CD14-positive monocyte (primary cell): Measurements from ENCODE around the gene PRKCQ. TPM values are rescaled to one million over a fixed set of nuclear protein-coding genes. Genes with fewer than 3 reads are reported as not detected.

ENCODE experiments used
- DNase-seq, 3 donors: peaks; one replicate each; pipeline ENCODE4 v3.0.0-alpha.2; 2011 to 2022
- H2AFZ ChIP-seq: 2 replicates; pipeline ENCODE4 v1.6.0; 2012; ENCODE audit warnings: mild to moderate bottlenecking, low read depth, low read length, inconsistent platforms; ENCODE audit not compliant: insufficient read depth, poor library complexity, severe bottlenecking
- H3K27ac ChIP-seq, 2 donors: 1 replicate in 1 of 2; 2 replicates in 1 of 2; pipeline ENCODE4 v1.5.1; 2012 to 2013; ENCODE audit warnings: low read length in 2 of 2, control low read depth in 1 of 2, inconsistent platforms in 1 of 2, low read depth in 1 of 2, mild to moderate bottlenecking in 1 of 2
- H3K27me3 ChIP-seq, 2 donors: one replicate each; pipeline versions ENCODE4 v1.6.0 to v1.6.1; 2011 to 2013; ENCODE audit warnings: low read length in 2 of 2; ENCODE audit not compliant: control insufficient read depth in 2 of 2, insufficient read depth in 2 of 2
- H3K36me3 ChIP-seq, 2 donors: replicated peaks in 1 of 2; 1 replicate in 1 of 2; 2 replicates in 1 of 2; pipeline versions ENCODE4 v1.5.1 to v1.6.1; 2012 to 2013; ENCODE audit warnings: low read length in 2 of 2, control low read depth in 1 of 2, inconsistent platforms in 1 of 2, mild to moderate bottlenecking in 1 of 2; ENCODE audit not compliant: insufficient read depth in 2 of 2, control insufficient read depth in 1 of 2
- H3K4me1 ChIP-seq, 2 donors: 1 replicate in 1 of 2; 2 replicates in 1 of 2; pipeline versions ENCODE4 v1.5.1 to v1.6.1; 2012 to 2013; ENCODE audit warnings: low read length in 2 of 2, control low read depth in 1 of 2, inconsistent platforms in 1 of 2, mild to moderate bottlenecking in 1 of 2, moderate library complexity in 1 of 2; ENCODE audit not compliant: insufficient read depth in 2 of 2, control insufficient read depth in 1 of 2
- H3K4me2 ChIP-seq: replicated peaks from 2 replicates; pipeline ENCODE3; 2012; ENCODE audit warnings: low read length, moderate library complexity, mild to moderate bottlenecking; ENCODE audit not compliant: poor library complexity, severe bottlenecking; ENCODE audit errors: extremely low read depth
- H3K4me3 ChIP-seq, 3 experiments: fragments of 200-600 bp in 1 of 3; sonication (generic) in 1 of 3; replicated peaks in 1 of 3; 1 replicate in 2 of 3; 2 replicates in 1 of 3; pipeline ENCODE4 v1.5.1; 2011 to 2013; ENCODE audit warnings: low read length in 3 of 3, mild to moderate bottlenecking in 3 of 3, control low read depth in 2 of 3, low read depth in 2 of 3, inconsistent platforms in 1 of 3, moderate library complexity in 1 of 3
- H3K79me2 ChIP-seq: 2 replicates; pipeline ENCODE4 v1.6.0; 2012; ENCODE audit warnings: mild to moderate bottlenecking, control low read depth, inconsistent platforms, low read length, moderate library complexity; ENCODE audit not compliant: insufficient read depth
- H3K9ac ChIP-seq: 2 replicates; pipeline ENCODE4 v1.6.0; 2017; ENCODE audit warnings: low read length, mild to moderate bottlenecking; ENCODE audit not compliant: insufficient read depth, poor library complexity, severe bottlenecking
- H3K9me3 ChIP-seq, 2 donors: replicated peaks in 1 of 2; 1 replicate in 1 of 2; 2 replicates in 1 of 2; pipeline versions ENCODE4 v1.5.1 to v1.6.1; 2012 to 2013; ENCODE audit warnings: low read length in 2 of 2, control low read depth in 1 of 2; ENCODE audit not compliant: control insufficient read depth in 1 of 2, insufficient read depth in 1 of 2
- H4K20me1 ChIP-seq: 2 replicates; pipeline ENCODE4 v1.6.0; 2012; ENCODE audit warnings: mild to moderate bottlenecking, low read length, control low read depth, moderate library complexity; ENCODE audit not compliant: insufficient read depth
- H3K27ac Mint-ChIP-seq, 7 donors: one replicate each; pipeline ENCODE4 v1.8.0; 2020; ENCODE audit warnings: mild to moderate bottlenecking in 7 of 7, mixed read lengths in 7 of 7, moderate library complexity in 6 of 7, inconsistent platforms in 2 of 7
- H3K27me3 Mint-ChIP-seq, 3 donors: one replicate each; pipeline ENCODE4 v1.8.0; 2021 to 2022; ENCODE audit warnings: low read depth in 3 of 3, mild to moderate bottlenecking in 3 of 3, mixed read lengths in 3 of 3, moderate library complexity in 3 of 3, inconsistent platforms in 1 of 3
- H3K36me3 Mint-ChIP-seq, 2 donors: one replicate each; pipeline ENCODE4 v1.8.0; 2020; ENCODE audit warnings: mixed read lengths in 2 of 2, inconsistent platforms in 1 of 2, mild to moderate bottlenecking in 1 of 2
- H3K4me1 Mint-ChIP-seq: one replicate; pipeline ENCODE4 v1.8.0; 2020; ENCODE audit warnings: mild to moderate bottlenecking, mixed read lengths
- H3K4me3 Mint-ChIP-seq, 2 donors: one replicate each; pipeline ENCODE4 v1.8.0; 2020; ENCODE audit warnings: mild to moderate bottlenecking in 2 of 2, mixed read lengths in 2 of 2, moderate library complexity in 1 of 2
- H3K9me3 Mint-ChIP-seq, 7 donors: one replicate each; pipeline ENCODE4 v1.8.0; 2020 to 2022; ENCODE audit warnings: mixed read lengths in 7 of 7, mild to moderate bottlenecking in 6 of 7, moderate library complexity in 6 of 7, inconsistent platforms in 2 of 7
- CTCF ChIP-seq: fragments of 200-600 bp; IDR thresholded peaks from one replicate; pipeline ENCODE4 v1.8.0; 2022; ENCODE audit warnings: antibody characterized with exemption, mild to moderate bottlenecking
- WGBS: methylation state at CpG from one replicate; pipeline ENCODE4 v1.1.5; 2013; ENCODE audit warnings: missing lambda C conversion rate; ENCODE audit not compliant: insufficient coverage; 5-methylcytosine and 5-hydroxymethylcytosine counted together
- intact Hi-C, 2 donors: fragments of 100-400 bp; cut with micrococcal nuclease; formaldehyde crosslinking; loops; one replicate each; pipeline versions ENCODE4 v1.15.0 to v1.15.1; 2023
- polyA plus RNA-seq, 3 donors: library from polyadenylated mRNA; depleted of rRNA in 1 of 3; unstranded in 2 of 3; stranded (reverse) in 1 of 3; fragments of 300-500 nt in 2 of 3; fragments of >200 nt in 1 of 3; fragmentation: Illumina TruSeq in 2 of 3; gene quantifications; 1 replicate in 2 of 3; 2 replicates in 1 of 3; pipeline ENCODE4 v1.2.3, GENCODE V29; 2012 to 2021

The PRKCQ gene
- polyA plus RNA-seq, 3 donors: 0.01 to 0.29 (median 0.09) TPM

GRCh38 chr10:6393168-6393567, 186.9 kb downstream of the PRKCQ start:
- peaks cover 46 to 50% of the 10 kb centered on the region in 2 donors for H3K4me1 ChIP-seq
- no peak overlapping the region for H3K4me3 Mint-ChIP-seq
- H4K20me1 ChIP-seq: no peaks in the 10 kb centered on the region
- no peak overlapping the region for H3K9ac ChIP-seq
- H3K27me3 ChIP-seq: no peaks in the 10 kb centered on the region
- DNase-seq: no peak
- peaks cover 4 to 13% of the 10 kb centered on the region in 2 donors for H3K36me3 Mint-ChIP-seq
- H3K27ac ChIP-seq: no peak overlapping the region
- H3K27me3 Mint-ChIP-seq: peaks cover 0 to 2% (median 0%) of the 10 kb centered on the region in 3 donors
- WGBS: no CpG with 5 or more reads among the region's 2 CpGs
- no peaks in the 10 kb centered on the region for H3K79me2 ChIP-seq
- H3K9me3 Mint-ChIP-seq: peaks cover 8 to 23% (median 18%) of the 10 kb centered on the region in 7 donors
- H3K4me2 ChIP-seq: no peak overlapping the region
- H3K9me3 ChIP-seq: peaks cover 11 to 13% of the 10 kb centered on the region in 2 donors
- no peaks in the 10 kb centered on the region for H3K36me3 ChIP-seq
- no peak for TF ChIP-seq CTCF
- intact Hi-C loops: loop anchor here in 1 of 2 donors (10.0 kb wide), 1 partner anchor 48 kb away; no protein-coding TSS in a partner anchor
- no peak overlapping the region for H2AFZ ChIP-seq
- H3K4me3 ChIP-seq: no peak overlapping the region
- no peak overlapping the region for H3K27ac Mint-ChIP-seq
- H3K4me1 Mint-ChIP-seq: peaks cover 56% of the 10 kb centered on the region

- Histone ChIP-seq H3K79me2 (no peaks in the 10 kb centered on the region), H3K9me3 (peaks cover 11 to 13% of the 10 kb centered on the region in 2 donors), H3K4me1 (peaks cover 28 to 37% of the 10 kb centered on the region in 2 donors), H3K4me2 (no peak overlapping the region), H3K27me3 (no peaks in the 10 kb centered on the region), H3K36me3 (no peaks in the 10 kb centered on the region), H4K20me1 (no peaks in the 10 kb centered on the region), H3K27ac (peak overlapping the region in 1 of 2 donors; percentile 38), H3K9ac (no peak overlapping the region), H2AFZ (no peak overlapping the region), H3K4me3 (no peak overlapping the region)
- Mint-ChIP-seq H3K27me3 (peaks cover 0 to 5% (median under 1%) of the 10 kb centered on the region in 3 donors), H3K4me1 (peaks cover 47% of the 10 kb centered on the region), H3K9me3 (peaks cover 8 to 23% (median 17%) of the 10 kb centered on the region in 7 donors), H3K27ac (peak overlapping the region; percentile 78 to 91 (median 84)), H3K4me3 (no peak overlapping the region), H3K36me3 (peaks cover 4 to 9% of the 10 kb centered on the region in 2 donors)
- no CpG with 5 or more reads among the region's 2 CpGs for WGBS
- intact Hi-C loops: loop anchor here in 1 of 2 donors (10.0 kb wide), 1 partner anchor 46 kb away; no protein-coding TSS in a partner anchor
- TF ChIP-seq CTCF: no peak
- DNase-seq: peak; percentile 59 to 75 (median 67)
Observed at GRCh38 chr10:6390213-6390845, 189.7 kb downstream of the PRKCQ start.
